Measurements from ENCODE around the gene MORC2.

GRCh38 chr22:30930228-30930627 is 38.3 kb downstream of the MORC2 start:
- no peak for TF ChIP-seq CTCF (conservative IDR thresholded peaks at IDR 0.05; ENCODE audit: low read length)
- no peak for TF ChIP-seq EZH2phosphoT487 (IDR thresholded peaks at IDR 0.05; ENCODE audit: borderline replicate concordance)
